Measurements from ENCODE around the gene EPHA5. TPM values are rescaled to one million over a fixed set of nuclear protein-coding genes. Genes with fewer than 3 reads are reported as not detected.
A peak's percentile ranks its signal among the peaks of the same experiment; 100 is the strongest.

Gene EPHA5
- total RNA-seq, 1 donor from 2014 or later = 0.20 TPM

DNA sequence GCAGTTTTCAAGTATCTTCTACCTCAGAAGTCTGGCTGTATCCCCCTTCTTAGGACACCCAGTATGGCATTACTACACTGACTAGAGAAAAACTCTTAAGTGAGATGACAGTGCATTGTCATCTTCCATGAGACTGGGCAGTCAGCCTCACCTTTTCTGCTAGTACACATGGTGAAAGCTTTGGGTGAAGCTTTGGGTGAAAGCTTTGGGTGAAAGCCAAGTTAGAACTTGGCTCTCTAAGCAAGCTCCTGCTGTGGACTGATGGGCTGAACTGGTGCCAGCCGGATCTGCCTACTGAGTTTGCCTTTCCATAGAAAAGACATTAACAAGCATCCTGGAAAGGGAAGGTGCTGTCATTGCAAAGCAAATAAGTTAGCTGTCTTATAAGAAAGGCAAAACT is 8.8 kb downstream of the EPHA5 start:
- intact Hi-C loops (cut with DNase I) = no loop called here
- no peak for DNase-seq

DNA sequence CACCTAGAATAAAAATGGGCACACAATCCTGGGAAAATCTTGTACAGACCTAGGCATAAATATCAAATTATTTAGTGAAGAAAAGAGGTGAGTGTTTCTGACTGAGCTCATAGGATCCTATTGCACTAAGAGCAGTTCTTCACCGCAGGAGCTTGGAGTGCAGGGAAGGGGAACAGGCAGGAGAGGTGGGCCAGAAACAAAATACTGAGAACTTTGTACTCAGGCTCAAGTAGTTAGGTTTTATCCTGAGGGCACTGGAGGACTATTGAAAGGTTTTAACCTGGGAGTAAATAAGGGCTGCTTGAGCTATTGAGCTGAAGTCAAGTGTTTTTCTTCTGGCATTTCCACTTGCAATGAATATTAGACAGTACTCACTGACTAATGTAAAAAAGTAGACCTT is 12.2 kb downstream of the EPHA5 start:
- intact Hi-C loops (cut with DNase I) = no loop called here
- Histone ChIP-seq H3K36me3 (no peaks in the 10 kb centered on the region), H3K4me3 (no peak overlapping the region), H3K27ac (no peak overlapping the region), H3K4me1 (no peaks in the 10 kb centered on the region), H3K27me3 (peaks cover 7% of the 10 kb centered on the region), H3K9me3 (no peaks in the 10 kb centered on the region)
- ATAC-seq = peak; percentile 86
- no peak for DNase-seq
- TF ChIP-seq, protein P1, sequence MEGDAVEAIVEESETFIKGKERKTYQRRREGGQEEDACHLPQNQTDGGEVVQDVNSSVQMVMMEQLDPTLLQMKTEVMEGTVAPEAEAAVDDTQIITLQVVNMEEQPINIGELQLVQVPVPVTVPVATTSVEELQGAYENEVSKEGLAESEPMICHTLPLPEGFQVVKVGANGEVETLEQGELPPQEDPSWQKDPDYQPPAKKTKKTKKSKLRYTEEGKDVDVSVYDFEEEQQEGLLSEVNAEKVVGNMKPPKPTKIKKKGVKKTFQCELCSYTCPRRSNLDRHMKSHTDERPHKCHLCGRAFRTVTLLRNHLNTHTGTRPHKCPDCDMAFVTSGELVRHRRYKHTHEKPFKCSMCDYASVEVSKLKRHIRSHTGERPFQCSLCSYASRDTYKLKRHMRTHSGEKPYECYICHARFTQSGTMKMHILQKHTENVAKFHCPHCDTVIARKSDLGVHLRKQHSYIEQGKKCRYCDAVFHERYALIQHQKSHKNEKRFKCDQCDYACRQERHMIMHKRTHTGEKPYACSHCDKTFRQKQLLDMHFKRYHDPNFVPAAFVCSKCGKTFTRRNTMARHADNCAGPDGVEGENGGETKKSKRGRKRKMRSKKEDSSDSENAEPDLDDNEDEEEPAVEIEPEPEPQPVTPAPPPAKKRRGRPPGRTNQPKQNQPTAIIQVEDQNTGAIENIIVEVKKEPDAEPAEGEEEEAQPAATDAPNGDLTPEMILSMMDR (IDR thresholded peaks at IDR 0.05) = no peak

More for the DNA sequence above, 8.8 kb downstream of the EPHA5 start:
- Histone ChIP-seq H3K27ac (no peak overlapping the region), H3K36me3 (no peaks in the 10 kb centered on the region), H3K9me3 (no peaks in the 10 kb centered on the region), H3K4me1 (no peaks in the 10 kb centered on the region), H3K27me3 (peaks cover 34% of the 10 kb centered on the region), H3K4me3 (no peak overlapping the region)
- TF ChIP-seq, protein P1 (IDR thresholded peaks at IDR 0.05) = no peak
- no peak for ATAC-seq

- intact Hi-C loops (cut with DNase I) = no loop called here
- ATAC-seq = no peak
Observed at GRCh38 chr4:65656008-65656407, 14.3 kb downstream of the EPHA5 start.

DNA sequence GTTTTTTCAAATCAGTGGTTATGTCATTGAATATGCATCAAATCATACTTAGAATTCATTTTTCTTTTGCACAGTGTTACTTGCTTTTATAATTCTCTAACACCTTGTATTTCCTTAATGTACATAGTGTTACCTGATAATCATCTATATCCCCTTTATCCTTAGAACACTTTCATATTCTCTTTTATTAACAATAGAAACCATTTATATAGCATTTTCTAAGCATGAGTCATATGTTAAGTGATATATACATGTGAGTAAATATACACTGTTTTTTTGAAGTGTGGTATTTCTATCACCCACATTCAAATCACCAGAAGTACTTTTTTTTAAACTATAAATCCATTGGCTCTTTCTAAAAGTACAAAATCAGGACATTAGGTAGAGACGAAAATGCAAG is 15.3 kb downstream of the EPHA5 start:
- H3K27me3 ChIP-seq = peaks cover 6% of the 10 kb centered on the region
- TF ChIP-seq, protein P1 (IDR thresholded peaks at IDR 0.05) = no peak
- intact Hi-C loops (cut with DNase I) = no loop called here
- ATAC-seq (no peak), DNase-seq (no peak)
- H3K4me1 ChIP-seq = no peaks in the 10 kb centered on the region
- H3K27ac ChIP-seq = no peak overlapping the region
- no peaks in the 10 kb centered on the region for H3K9me3 ChIP-seq
- no peaks in the 10 kb centered on the region for H3K36me3 ChIP-seq
- no peak overlapping the region for H3K4me3 ChIP-seq

More at GRCh38 chr4:65656008-65656407, 14.3 kb downstream of the EPHA5 start:
- Histone ChIP-seq H3K9me3 (no peaks in the 10 kb centered on the region), H3K4me3 (no peak overlapping the region), H3K4me1 (no peaks in the 10 kb centered on the region), H3K27me3 (peaks cover 6% of the 10 kb centered on the region), H3K27ac (no peak overlapping the region), H3K36me3 (no peaks in the 10 kb centered on the region)
- DNase-seq = no peak
- TF ChIP-seq, protein P1 (IDR thresholded peaks at IDR 0.05) = no peak

DNA sequence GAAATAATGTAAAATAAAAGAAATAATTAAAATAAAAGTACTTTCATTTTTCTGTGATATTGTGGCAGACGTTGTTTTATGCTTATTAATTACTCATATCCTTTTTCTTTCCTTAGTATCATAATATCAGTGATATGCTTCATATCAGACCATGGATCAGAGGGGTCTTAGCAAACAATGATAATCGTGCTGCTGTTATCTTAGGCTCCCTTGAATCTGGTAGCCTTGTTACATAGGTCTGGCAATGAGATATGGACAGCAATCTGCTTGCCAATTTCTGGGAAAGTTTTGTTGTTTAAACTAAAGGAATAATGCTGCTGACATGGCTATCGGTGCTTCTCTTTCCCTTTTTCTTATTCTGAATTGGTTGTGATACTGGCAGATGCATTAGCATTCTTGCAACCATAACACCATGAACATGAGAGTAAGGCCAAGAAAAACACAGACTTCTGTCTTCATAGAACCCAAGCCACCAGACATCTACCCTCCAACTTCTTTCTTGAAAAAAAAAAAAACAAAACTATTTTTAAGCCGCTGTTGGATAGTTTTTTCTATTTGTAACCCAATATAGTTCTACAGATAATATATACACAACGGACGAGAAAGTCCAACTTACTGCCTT is 16.4 kb downstream of the EPHA5 start:
- DNase-seq (no peak), ATAC-seq (no peak)
- peaks cover 6% of the 10 kb centered on the region for H3K27me3 ChIP-seq
- no peaks in the 10 kb centered on the region for H3K4me1 ChIP-seq
- H3K4me3 ChIP-seq = no peak overlapping the region
- TF ChIP-seq, protein P1 (IDR thresholded peaks at IDR 0.05) = no peak
- H3K36me3 ChIP-seq = no peaks in the 10 kb centered on the region
- no peaks in the 10 kb centered on the region for H3K9me3 ChIP-seq
- H3K27ac ChIP-seq = no peak overlapping the region
- intact Hi-C loops (cut with DNase I) = no loop called here

DNA sequence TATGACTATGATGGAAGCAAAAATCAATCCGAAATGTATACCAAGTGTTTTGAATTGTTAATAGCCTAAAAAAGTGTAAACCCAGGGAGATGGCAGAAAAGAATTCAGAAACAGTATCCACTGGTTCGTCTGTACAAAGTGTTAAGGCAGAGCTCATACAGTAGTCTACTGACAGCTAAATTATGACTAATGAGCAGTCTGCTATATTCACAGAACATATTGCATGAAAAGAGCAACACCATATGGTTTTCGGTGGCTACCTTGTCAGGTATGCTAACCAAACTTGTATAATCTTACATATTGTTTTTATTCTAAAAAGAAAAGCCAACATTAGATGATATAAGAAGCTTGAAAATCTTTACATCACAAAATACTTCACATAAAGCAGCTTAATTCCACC is 18.5 kb downstream of the EPHA5 start:
- no peaks in the 10 kb centered on the region for H3K4me1 ChIP-seq
- DNase-seq (no peak), ATAC-seq (no peak)
- H3K4me3 ChIP-seq = no peak overlapping the region
- no peak overlapping the region for H3K27ac ChIP-seq
- H3K9me3 ChIP-seq = no peaks in the 10 kb centered on the region
- intact Hi-C loops (cut with DNase I) = no loop called here
- H3K36me3 ChIP-seq = no peaks in the 10 kb centered on the region
- TF ChIP-seq, protein P1 (IDR thresholded peaks at IDR 0.05) = no peak
- H3K27me3 ChIP-seq = peaks cover 6% of the 10 kb centered on the region

Measured in upper lobe of right lung (tissue), 1 donor.